Fibroblast of pulmonary artery (primary cell): Measurements from ENCODE around the gene NKD1.
"Not testable (repeated sequence)": the region's sequence is repeated elsewhere in the genome, so short reads cannot be mapped to it uniquely, and the experiment has no call there.

Source experiments
- DNase-seq: peaks from one replicate; pipeline ENCODE4 v3.0.0-alpha.2; 2010; ENCODE audit warnings: low read depth
- H3K4me3 ChIP-seq: replicated peaks from 2 replicates; pipeline ENCODE4 v1.5.1; 2011; ENCODE audit warnings: low read depth, mild to moderate bottlenecking, control low read depth, low read length, moderate library complexity
- TF ChIP-seq, protein P1 (sequence below): IDR thresholded peaks from 2 replicates; pipeline ENCODE4 v1.5.1; 2011; ENCODE audit warnings: mild to moderate bottlenecking, control low read depth, low read length, inconsistent platforms; ENCODE audit errors: missing control alignments

NKD1 gene

DNA sequence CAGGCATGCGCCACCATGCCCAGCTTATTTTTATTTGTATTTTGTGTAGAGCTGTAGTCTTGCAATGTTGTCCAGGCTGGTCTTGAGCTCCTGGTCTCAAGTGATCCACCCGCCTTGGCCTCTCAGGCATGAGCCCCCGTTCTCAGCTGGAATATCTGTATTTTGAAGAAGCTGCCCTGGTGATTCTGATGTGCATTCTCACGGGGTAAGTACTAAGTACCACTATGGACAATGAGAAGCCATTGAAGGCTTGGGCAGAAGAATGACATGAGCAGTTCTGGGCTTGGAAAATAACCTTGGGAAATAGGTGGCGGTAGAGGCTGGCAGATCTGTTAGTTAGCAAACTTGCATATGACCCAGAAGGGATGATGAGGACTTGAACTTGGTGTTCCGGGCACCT, 15.6 kb upstream of the NKD1 start:
- no peak for DNase-seq
- no peak overlapping the region for H3K4me3 ChIP-seq
- TF ChIP-seq, protein P1, sequence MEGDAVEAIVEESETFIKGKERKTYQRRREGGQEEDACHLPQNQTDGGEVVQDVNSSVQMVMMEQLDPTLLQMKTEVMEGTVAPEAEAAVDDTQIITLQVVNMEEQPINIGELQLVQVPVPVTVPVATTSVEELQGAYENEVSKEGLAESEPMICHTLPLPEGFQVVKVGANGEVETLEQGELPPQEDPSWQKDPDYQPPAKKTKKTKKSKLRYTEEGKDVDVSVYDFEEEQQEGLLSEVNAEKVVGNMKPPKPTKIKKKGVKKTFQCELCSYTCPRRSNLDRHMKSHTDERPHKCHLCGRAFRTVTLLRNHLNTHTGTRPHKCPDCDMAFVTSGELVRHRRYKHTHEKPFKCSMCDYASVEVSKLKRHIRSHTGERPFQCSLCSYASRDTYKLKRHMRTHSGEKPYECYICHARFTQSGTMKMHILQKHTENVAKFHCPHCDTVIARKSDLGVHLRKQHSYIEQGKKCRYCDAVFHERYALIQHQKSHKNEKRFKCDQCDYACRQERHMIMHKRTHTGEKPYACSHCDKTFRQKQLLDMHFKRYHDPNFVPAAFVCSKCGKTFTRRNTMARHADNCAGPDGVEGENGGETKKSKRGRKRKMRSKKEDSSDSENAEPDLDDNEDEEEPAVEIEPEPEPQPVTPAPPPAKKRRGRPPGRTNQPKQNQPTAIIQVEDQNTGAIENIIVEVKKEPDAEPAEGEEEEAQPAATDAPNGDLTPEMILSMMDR, result no peak

DNA sequence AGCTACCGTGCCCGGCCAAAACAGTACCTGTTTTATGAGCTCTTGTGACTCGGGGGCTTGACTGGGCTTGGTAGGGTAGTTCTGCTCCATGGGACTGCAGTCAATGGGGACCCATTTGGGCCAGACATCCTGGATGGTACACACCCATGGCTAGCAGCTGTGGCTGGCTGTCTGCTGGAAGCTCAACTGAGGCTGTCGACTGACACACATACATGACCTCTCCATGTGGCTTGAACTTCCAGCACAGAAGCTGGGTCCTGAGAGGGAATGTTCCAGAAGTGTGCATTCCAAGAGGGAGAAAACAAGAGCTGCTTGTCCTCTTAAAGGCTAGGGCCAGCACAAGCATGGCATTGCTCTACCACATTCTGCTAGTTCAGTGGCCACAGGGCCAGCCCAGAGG, 14.9 kb upstream of the NKD1 start:
- DNase-seq, result no peak
- TF ChIP-seq, protein P1, result no peak
- H3K4me3 ChIP-seq, result no peak overlapping the region

DNA sequence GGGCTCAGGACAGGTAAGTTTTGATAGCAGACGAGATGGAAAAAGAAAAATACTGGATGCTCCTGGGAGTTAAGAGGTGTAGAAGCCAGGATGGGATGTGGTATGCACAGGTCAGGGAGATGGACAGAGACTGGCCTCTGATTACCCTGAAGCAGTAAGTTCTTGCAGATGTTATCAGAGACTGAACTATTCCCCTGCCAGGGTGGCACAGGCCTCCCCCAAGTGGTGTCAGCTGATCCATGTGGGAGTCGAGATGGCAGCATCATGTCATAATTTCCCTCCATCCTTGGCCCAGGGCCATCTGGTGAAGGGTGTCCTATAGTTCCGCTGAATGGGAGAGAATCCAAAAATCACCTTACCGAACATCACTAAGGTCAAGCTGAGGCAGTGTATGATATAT, 14.1 kb upstream of the NKD1 start:
- H3K4me3 ChIP-seq, result no peak overlapping the region
- no peak for DNase-seq
- TF ChIP-seq, protein P1, result no peak

DNA sequence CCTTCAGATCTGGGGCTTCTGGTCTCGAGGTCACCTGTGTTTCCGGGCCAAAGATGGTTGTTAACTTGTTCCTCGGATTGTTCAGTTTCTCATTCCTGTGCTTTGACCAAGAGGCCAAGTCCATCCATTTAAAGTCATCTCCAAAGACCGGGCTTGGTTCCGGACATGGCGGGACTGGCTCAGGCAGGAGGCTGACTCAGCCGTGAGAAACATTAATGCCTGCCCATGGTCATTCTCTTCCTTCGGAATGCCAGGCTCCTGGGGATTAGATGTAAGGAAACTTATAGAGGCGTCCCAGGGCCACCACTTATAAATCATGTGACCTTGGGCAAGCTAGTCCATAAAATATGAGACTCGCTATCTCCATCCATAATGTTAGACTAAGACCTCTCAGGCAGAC, 13.6 kb upstream of the NKD1 start:
- TF ChIP-seq, protein P1, result no peak
- no peak for DNase-seq
- H3K4me3 ChIP-seq, result no peak overlapping the region

DNA sequence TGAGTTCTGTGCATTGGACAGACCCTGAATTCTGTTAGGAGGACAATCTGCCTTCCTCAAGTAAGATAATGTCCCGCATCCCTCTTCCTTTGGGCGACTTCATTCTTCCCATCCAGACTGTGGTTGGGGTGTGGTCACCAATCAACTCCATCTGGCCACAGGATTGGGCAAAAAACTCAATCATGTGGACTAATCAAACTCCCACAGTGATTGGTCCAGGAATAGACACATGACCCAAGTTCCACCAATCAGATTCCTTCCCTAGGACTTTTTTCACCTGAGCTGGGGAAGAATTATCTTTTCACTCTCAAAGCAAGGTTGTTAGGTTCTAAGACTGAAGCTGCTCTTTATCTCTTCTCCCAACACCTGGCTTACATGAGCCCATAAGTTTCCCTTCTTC, 13.2 kb upstream of the NKD1 start:
- no peak for DNase-seq
- H3K4me3 ChIP-seq, result no peak overlapping the region
- TF ChIP-seq, protein P1, result no peak

DNA sequence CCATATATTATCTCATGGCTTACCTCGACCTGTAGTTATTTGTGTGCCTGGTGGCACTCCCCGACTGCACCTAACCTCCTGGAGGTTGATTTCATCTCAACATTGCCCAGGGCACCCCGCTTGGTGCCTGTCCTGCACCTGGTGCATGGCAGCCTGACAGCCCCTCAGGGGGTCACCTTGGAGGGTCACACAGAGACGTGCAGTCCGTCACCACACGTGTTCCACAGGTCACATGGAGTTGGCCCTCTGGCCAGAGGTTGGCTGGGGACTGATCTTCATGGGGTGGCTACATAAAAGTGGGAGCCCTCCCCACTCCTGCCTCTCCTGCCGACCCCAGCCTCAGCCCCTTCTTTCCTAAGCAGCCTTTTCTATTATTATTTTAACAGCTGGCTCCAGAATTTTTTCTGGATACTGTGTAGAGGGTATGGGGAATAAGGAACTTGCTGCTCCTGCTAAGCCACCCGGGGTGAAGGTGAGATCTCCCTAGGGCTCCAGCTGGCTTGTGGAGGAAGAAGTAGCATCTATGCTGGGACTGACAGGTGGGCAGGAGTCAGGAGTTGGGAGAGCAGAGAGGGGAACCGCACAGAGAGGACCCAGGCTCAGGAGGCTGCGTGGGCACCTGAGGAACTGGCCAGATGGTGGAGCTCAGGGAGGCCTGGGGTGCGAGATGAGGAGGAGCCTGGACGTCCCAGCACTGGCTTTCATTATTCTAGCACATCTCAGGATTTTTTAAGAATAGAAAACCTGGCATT, 12.5 kb upstream of the NKD1 start:
- no peak for DNase-seq
- TF ChIP-seq, protein P1, result no peak
- H3K4me3 ChIP-seq, result no peak overlapping the region

DNA sequence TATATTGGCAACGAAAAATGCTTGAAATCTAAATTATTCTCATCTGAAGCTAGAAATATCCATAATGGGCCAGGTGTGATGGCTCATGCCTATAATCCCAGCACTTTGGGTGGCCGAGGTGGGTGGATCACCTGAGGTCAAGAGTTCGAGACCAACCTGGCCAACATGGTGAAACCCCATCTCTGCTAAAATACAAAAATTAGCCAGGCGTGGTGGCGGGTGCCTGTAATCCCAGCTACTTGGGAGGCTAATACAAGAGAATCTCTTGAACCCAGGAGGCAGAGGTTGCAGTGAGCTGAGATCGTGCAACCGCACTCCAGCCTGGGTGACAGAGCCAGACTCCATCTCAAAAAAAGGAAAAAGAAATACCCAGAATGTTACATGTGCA, 11.9 kb upstream of the NKD1 start:
- not testable (repeated sequence) for H3K4me3 ChIP-seq, DNase-seq
